SU-DHL-6 (cell line): Measurements from ENCODE around the gene IQGAP3.

Source experiments
- EZH2phosphoT487 ChIP-seq: fragments of 200-600 bp; sonication (generic), shearing (Covaris generic); conservative IDR thresholded peaks from 2 replicates; pipeline ENCODE4 v1.6.1; 2018; ENCODE audit warnings: mild to moderate bottlenecking, antibody characterized with exemption, low read length, moderate library complexity, mixed read lengths
- TF ChIP-seq, protein P1 (sequence below): fragments of 200-600 bp; sonication (generic); IDR thresholded peaks from one replicate; pipeline ENCODE4 v1.5.1; 2017; ENCODE audit warnings: antibody characterized with exemption, mild to moderate bottlenecking, low read length, moderate library complexity; ENCODE audit not compliant: insufficient read depth, poor library complexity, severe bottlenecking

DNA sequence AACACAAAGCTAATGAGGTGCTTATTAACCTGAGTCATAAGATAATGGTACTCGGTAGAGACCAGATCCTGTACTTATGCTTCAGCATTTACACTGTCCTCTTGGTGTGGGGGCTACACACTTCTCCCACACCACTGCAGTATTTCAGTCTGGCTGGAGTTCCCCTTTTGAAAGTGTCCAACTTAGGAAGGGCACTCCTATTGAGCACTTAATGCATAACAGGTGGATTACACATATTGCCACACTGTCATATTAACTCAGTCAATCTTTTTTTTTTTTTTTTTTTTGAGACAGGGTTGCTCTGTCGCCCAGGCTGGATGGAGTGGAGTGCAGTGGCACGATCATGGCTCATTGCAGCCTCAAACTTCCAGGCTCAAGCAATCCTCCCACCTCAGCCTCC lies 27.4 kb upstream of the IQGAP3 start:
- TF ChIP-seq EZH2phosphoT487, result no peak
- TF ChIP-seq, protein P1, sequence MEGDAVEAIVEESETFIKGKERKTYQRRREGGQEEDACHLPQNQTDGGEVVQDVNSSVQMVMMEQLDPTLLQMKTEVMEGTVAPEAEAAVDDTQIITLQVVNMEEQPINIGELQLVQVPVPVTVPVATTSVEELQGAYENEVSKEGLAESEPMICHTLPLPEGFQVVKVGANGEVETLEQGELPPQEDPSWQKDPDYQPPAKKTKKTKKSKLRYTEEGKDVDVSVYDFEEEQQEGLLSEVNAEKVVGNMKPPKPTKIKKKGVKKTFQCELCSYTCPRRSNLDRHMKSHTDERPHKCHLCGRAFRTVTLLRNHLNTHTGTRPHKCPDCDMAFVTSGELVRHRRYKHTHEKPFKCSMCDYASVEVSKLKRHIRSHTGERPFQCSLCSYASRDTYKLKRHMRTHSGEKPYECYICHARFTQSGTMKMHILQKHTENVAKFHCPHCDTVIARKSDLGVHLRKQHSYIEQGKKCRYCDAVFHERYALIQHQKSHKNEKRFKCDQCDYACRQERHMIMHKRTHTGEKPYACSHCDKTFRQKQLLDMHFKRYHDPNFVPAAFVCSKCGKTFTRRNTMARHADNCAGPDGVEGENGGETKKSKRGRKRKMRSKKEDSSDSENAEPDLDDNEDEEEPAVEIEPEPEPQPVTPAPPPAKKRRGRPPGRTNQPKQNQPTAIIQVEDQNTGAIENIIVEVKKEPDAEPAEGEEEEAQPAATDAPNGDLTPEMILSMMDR, result no peak
